Left cardiac atrium (tissue), 4 donors: ENCODE measurements around the gene NEXMIF. TPM values are rescaled to one million over a fixed set of nuclear protein-coding genes. Genes with fewer than 3 reads are reported as not detected.
A peak's percentile ranks its signal among the peaks of the same experiment; 100 is the strongest.
"Not testable (repeated sequence)": the region's sequence is repeated elsewhere in the genome, so short reads cannot be mapped to it uniquely, and the experiment has no call there.

Experiments used
- ATAC-seq, 2 donors: fragments of 200-7000 bp; cut with Tn5 transposase; one replicate each; pipeline ENCODE4 v1.9.1; 2020; ENCODE audit warnings: mild to moderate bottlenecking in 2 of 2, moderate library complexity in 2 of 2
- DNase-seq: peaks from one replicate; pipeline ENCODE4 v3.0.0-alpha.2; 2020
- intact Hi-C, 2 donors: fragments of 100-400 bp; cut with DNase I; formaldehyde crosslinking; loops; one replicate each; pipeline versions ENCODE4 v1.14.1 to v1.15.1; 2022 to 2023
- long read RNA-seq: library from polyadenylated mRNA; unstranded; transcript quantifications from one replicate; pipeline ENCODE4 v2.0.0, GENCODE V29; 2021
- total RNA-seq, 2 donors: library from RNA; stranded (reverse); fragmentation: NEBNext Ultra II Directional; extraction: Animal tissue kit (Norgen Biotek cat#: 25700); gene quantifications; one replicate each; pipeline ENCODE4 v1.2.1, GENCODE V29; 2021
- donor health status: DM: no; HTN: yes; CAD: no.
- donor health status: DM: no; HTN: yes; CAD: no; lungs with severe emphysema.
- donor health status: DM: yes; HTN: yes; CAD: no.
- donor health status: Dilated cardiomyopathy.

Gene NEXMIF
- under 1 TPM; 0.24 to 0.32 TPM for total RNA-seq
- long read RNA-seq = 0 reads

DNA sequence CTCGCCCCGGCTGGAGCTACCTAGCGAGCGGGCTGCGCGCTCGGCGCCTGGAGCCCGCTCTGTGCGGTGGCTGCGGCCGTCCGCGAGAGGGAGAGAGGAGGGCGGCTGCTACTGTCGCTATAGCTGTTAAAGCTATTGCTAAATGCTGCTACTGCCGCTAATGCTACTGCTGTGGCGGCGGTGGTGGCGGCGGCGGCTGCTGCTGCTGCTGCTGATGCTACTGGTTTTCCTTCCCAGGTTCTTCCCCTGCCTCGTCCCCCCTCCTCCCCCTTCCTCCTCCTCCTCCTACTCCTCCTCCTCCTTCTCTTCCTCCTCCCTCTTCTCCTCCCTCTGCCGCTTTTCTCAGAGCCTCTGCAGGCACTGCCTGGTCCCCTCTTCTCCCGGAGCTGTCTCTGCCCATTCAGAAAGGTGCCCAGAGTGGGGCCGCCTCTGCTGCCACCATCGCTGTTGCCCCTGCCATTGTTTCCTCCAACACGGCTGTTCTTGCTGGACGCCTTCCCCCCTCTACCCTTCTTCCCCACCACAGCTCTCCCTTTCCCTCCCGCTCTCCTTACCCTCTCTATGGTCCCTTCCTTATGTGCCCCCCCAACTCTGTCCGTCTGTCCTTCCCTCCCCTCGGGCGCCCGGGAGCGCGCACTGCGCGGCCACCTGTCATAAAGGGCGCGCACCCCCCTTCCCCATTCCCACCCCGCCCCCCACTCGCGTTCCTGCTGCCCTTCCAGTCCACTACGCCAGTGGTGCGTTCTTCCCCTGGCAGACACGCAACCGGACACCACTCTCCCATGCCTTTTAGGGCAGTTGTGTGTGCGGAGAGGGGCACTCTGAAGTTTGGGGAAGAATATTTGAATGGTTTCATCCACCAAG is at the start of gene NEXMIF:
NEXMIF (minus strand) TSS at position 228 of the 864 bp plus-strand sequence.
- ATAC-seq = peak; percentile 71 to 86
- DNase-seq = peak; percentile 26
- intact Hi-C loops = no loop called here

DNA sequence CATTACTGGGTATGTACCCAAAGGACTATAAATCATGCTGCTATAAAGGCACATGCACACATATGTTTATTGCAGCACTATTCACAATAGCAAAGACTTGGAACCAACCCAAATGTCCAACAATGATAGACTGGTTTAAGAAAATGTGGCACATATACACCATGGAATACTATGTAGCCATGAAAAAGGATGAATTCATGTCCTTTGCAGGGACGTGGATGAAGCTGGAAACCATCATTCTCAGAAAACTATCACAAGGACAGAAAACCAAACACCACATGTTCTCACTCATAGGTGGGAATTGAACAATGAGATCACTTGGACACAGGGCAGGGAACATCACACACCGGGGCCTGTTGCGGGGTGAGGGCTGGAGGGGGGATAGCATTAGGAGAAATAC is 36.7 kb upstream of the NEXMIF start:
- DNase-seq, ATAC-seq, intact Hi-C loops: not testable (repeated sequence)

DNA sequence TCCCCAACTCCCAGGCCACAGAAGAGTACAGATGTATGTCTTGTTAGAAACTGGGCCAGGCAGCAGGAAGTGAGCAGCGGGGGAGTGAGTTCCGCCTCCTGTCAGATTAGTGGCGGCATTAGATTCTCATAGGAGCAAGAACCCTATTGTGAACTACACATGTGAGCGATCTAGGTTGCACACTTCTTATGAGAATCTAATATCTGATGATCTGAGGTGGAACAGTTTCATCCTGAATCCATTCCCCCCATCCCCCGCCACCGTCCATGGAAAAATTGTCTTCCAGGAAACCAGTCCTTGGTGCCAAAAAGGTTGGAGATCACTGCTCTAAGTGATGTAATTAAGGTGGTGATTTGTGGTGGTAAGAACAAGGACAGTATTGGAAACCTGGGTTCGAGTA is 24.5 kb upstream of the NEXMIF start:
- intact Hi-C loops = no loop called here
- DNase-seq = no peak
- ATAC-seq = no peak

- intact Hi-C loops = no loop called here
- DNase-seq (no peak), ATAC-seq (no peak)
Observed at GRCh38 chrX:74940414-74940813, 15.2 kb upstream of the NEXMIF start.

DNA sequence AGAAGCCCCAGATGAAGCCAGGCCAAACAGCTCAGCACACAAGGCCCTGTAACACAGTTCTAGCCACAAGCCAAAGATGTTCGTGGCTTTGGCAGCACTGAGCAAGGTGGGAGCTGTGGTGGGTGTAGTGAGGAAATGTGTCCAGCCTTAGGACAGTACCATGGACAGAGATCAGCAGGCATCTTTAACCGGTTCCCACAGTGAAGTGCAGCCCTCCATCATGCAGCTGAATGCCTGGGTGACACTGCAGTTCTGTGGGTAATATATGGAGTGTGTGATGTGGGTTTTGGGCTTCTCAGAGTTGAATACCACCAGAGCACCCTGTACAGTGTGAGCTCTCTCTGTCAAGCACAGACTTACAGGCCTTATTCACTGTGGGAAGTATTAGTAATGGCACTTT is 6.0 kb upstream of the NEXMIF start:
- intact Hi-C loops = no loop called here
- no peak for ATAC-seq
- DNase-seq = no peak

DNA sequence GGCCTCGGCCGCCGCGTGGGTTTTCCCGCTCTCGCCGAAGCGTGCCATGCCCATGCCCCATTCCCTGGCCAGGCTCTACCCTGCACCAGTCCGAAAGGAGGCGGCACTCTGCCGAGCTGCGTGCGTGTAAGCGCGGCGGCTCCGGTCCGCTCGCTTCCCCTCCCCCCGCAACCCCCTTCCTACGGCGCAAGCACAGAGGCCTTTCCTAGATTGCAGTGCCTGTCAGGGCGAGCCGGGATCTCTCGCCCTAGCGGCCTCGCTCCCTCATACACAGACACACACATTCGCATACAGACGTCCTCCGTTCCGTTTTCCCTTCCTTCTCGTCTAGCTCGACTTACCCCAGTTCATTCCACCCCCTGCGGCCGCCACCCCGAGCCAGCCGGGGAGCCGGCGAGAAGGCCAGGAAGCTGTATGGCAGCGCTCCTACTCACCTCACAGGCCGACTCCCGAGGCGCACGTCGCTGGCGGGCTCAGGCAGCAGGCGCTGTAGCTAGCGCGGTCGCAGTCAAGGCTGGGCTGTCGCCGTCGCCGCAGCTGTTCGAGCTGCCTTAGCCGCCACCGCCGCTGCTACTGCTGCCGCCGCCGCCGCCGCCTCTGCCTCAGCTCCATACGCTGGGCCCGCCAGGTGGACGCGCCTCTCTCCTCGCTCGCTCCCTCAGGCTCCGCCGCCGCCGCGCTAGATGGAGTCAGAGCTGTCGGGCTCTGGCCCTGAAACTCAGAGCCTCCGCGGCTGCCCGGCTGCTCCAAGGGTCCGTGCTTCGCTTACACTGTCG is 615 bp downstream of the NEXMIF start:
- DNase-seq (peak; percentile 45), ATAC-seq (peak; percentile 66 to 86)
- intact Hi-C loops = no loop called here

DNA sequence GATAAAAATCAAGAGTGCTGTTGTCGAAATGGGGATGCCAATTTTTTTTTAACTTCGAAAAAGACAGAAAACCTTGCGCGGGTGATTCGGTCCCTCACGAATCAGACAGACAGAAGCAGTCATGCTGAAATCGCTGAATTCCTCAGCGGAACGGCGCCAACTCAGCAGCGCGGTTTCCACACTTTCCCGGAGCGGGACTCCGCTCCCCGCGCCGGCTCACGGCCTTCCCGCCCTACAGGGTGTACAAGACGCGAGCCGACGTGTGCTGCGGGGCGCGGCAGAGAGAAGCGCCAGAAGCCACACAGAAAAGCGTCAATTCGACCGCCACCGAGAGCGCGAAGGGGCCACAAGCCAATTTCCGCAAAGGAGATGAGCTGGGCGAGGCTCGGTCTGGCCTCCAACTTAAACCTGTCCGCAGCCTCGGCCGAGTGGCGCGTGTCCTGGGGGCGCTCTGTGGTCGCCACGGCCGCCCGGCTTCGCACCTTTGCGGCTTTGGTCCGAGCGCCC is 1.3 kb downstream of the NEXMIF start:
- DNase-seq = peak; percentile 26
- peak; percentile 45 for ATAC-seq
- intact Hi-C loops = no loop called here

- ATAC-seq (no peak), DNase-seq (no peak)
Observed at GRCh38 chrX:74922922-74923543, 2.2 kb downstream of the NEXMIF start.

GRCh38 chrX:74911494-74911893 is 13.8 kb downstream of the NEXMIF start:
- ATAC-seq (no peak), DNase-seq (no peak)
- intact Hi-C loops = no loop called here

More at GRCh38 chrX:74922922-74923543, 2.2 kb downstream of the NEXMIF start:
- intact Hi-C loops = no loop called here

DNA sequence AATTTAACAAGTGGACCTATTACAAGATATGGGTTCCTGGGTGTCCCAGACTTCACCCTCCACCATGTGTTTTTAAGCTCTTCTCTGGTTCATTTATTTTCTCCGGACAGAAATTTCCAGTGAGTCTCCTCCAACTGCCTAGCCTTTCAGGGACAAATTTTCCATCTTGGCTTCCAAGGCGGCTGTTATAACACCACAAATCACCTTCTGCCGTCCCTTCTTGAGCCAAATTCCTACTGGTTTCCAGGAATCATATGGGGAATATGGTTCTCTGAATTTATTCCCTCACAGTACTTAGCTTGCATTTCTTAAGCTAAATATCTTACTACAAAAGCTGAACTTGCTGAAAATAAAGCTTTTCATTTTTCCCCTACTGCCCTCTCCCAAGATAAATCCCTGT is 18.8 kb downstream of the NEXMIF start:
- intact Hi-C loops = no loop called here
- DNase-seq = no peak
- ATAC-seq = no peak

DNA sequence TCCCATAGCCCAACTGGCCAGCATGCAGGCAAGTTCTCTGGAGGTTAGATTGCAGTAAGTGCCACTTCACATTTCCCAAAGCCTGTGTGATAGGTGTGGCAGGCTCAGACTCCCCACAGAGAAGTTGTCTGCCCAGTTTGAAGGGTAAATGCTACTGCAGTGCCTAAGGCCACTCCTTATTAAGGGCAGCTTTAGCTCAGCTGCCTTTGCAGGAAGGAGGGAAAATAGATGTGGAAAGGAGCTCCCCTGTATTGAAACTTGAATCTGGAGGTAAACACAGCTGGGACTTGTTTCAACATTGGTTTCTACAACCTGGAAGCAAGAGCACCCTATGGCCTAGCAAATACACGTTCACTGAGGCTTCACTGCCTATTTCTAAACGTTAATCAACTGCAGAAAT is 22.4 kb downstream of the NEXMIF start:
- intact Hi-C loops = no loop called here
- DNase-seq (no peak), ATAC-seq (no peak)

GRCh38 chrX:74892561-74892960 is 32.7 kb downstream of the NEXMIF start:
- no peak for DNase-seq
- ATAC-seq = no peak
- intact Hi-C loops = no loop called here

DNA sequence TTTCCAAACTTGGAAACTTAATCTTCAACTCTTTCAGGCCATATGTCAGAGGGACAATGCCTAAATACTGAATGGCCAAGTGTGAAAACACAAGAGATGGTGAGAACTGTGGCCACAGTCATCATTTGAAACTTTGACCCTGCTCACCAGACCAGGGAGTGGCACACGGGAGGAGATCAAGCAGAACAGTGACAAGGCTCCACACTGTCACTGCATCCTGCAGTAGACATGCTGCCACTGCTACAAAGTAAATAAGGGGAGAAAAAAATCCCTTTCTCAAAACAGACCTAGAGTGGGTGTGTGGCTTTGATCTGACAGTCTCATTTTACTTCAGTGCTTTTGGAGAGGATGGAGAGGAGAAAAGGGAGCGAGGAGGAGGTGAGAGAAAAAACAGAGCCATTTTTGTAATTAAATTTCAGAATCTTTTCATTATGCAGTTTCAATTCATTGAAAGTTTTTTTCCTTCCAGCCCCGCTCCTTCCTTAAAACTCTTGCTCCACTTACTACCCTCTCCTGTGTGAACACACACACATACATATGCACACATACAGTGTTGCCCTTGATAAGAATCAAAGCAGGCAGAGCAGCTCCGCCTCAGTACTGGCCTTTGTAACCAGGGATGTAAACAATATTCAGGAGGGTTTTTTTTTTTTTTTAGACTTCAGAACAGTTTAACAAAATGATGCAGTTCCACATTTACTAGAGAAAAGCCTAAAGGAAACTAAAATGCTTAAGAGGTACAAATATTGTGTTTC is 34.4 kb downstream of the NEXMIF start:
- ATAC-seq (no peak), DNase-seq (no peak)
- intact Hi-C loops = no loop called here

GRCh38 chrX:74882383-74882782 is 42.9 kb downstream of the NEXMIF start:
- DNase-seq, ATAC-seq, intact Hi-C loops: not testable (repeated sequence)

DNA sequence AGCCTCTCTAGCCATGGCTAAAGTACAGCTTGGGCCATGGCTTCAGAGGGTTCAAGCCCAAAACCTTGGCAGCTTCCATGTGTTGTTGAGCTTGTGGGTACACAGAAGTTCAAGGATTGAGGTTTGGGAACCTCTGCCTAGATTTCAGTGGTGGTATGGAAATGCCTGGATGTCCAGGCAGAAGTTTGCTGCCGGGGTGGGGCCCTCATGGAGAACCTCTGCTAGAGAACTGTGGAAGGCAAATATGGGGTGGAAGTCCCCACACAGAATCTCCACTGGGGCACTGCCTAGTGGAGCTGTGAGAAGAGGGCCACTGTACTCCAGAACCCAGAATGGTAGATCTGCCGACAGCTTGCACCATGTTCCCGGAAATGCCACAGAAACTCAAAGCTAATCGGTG is 59.5 kb downstream of the NEXMIF start:
- DNase-seq = no peak
- no peak for ATAC-seq
- intact Hi-C loops = no loop called here

- intact Hi-C loops = no loop called here
- no peak for ATAC-seq
- no peak for DNase-seq
Observed at GRCh38 chrX:74853255-74853654, 72.0 kb downstream of the NEXMIF start.

DNA sequence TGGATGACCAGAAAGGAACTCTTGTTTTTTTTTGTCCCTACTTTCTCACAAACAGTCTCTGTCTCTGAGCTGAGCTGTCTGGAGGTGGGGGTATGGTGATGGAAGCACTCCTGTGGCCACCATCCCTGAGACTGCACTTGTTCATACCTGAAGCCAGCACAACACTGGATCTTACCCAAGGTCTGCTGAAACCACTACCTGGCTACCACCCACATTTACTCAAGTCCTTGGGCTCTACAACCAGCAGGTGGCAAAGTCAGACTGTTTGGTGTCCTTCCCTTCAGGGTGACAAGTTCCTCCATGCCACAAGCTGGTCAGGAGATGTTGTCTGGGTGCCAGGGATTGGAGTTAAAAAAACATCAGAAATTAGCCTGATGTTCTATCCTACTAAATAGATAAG is 89.7 kb downstream of the NEXMIF start:
- DNase-seq (no peak), ATAC-seq (no peak)
- intact Hi-C loops = no loop called here

GRCh38 chrX:74819797-74820196 is 105.5 kb downstream of the NEXMIF start:
- ATAC-seq, DNase-seq, intact Hi-C loops: not testable (repeated sequence)

GRCh38 chrX:74814681-74815080 is 110.6 kb downstream of the NEXMIF start:
- DNase-seq (no peak), ATAC-seq (no peak)
- intact Hi-C loops = no loop called here
